ENCODE results near the gene SLC35A4.
"Not testable (repeated sequence)": the region's sequence is repeated elsewhere in the genome, so short reads cannot be mapped to it uniquely, and the experiment has no call there.

Gene SLC35A4

GRCh38 chr5:140591747-140592372 lies 27.2 kb downstream of the SLC35A4 start:
- TF ChIP-seq CTCF (IDR thresholded peaks at IDR 0.05; ENCODE audit: low read depth, low read length, missing control alignments): no peak
- DNase-seq: peak; percentile 60
- in situ Hi-C loops (cut with HindIII; ENCODE audit: low pct_ligation_motif_present, low sequenced_read_pairs): no loop called here

GRCh38 chr5:140593070-140593469 lies 28.4 kb downstream of the SLC35A4 start:
- in situ Hi-C loops (cut with HindIII; ENCODE audit: low pct_ligation_motif_present, low sequenced_read_pairs); DNase-seq; H3K36me3 ChIP-seq (replicated peaks); H3K4me3 ChIP-seq (ENCODE audit: low read depth, low read length); H3K27me3 ChIP-seq (replicated peaks); H3K27ac ChIP-seq: not testable (repeated sequence)

More at GRCh38 chr5:140591747-140592372, 27.2 kb downstream of the SLC35A4 start:
- no peak overlapping the region for H3K4me3 ChIP-seq (ENCODE audit: low read depth, low read length)
- no peaks in the 10 kb centered on the region for H3K27me3 ChIP-seq (replicated peaks)
- no peak overlapping the region for H3K27ac ChIP-seq
- no peaks in the 10 kb centered on the region for H3K36me3 ChIP-seq (replicated peaks)

DNA sequence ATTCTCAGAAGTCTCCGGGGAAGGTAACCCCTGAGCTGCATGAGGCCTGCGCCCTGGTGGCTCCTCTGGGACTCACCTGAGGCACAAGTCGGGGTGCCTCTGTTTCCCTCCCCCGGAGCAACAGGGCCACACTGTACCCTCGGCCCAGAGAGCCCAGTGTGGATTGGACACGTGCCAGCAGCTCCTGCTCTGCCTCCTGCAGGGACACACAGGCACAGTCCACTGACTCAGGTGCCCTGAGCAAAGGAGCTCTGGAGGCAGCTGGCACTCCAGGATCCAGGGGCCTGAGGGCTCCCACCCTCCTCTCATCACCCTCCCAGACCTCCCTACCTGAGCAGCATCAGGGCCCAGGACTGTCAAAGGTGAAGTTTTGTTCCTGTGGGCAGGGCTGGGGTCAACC lies 29.5 kb downstream of the SLC35A4 start:
- Histone ChIP-seq H3K36me3 (replicated peaks) (no peaks in the 10 kb centered on the region), H3K27me3 (replicated peaks) (no peaks in the 10 kb centered on the region), H3K4me3 (ENCODE audit: low read depth, low read length) (no peak overlapping the region), H3K27ac (no peak overlapping the region)
- in situ Hi-C loops (cut with HindIII; ENCODE audit: low pct_ligation_motif_present, low sequenced_read_pairs): no loop called here
- no peak for DNase-seq
- no peak for TF ChIP-seq CTCF (IDR thresholded peaks at IDR 0.05; ENCODE audit: low read depth, low read length, missing control alignments)

- TF ChIP-seq CTCF (IDR thresholded peaks at IDR 0.05; ENCODE audit: low read depth, low read length, missing control alignments): no peak
- Histone ChIP-seq H3K4me3 (ENCODE audit: low read depth, low read length) (no peak overlapping the region), H3K27me3 (replicated peaks) (no peaks in the 10 kb centered on the region), H3K27ac (no peak overlapping the region), H3K36me3 (replicated peaks) (no peaks in the 10 kb centered on the region)
- no peak for DNase-seq
- in situ Hi-C loops (cut with HindIII; ENCODE audit: low pct_ligation_motif_present, low sequenced_read_pairs): no loop called here
Observed at GRCh38 chr5:140595538-140596300, 31.1 kb downstream of the SLC35A4 start.

DNA sequence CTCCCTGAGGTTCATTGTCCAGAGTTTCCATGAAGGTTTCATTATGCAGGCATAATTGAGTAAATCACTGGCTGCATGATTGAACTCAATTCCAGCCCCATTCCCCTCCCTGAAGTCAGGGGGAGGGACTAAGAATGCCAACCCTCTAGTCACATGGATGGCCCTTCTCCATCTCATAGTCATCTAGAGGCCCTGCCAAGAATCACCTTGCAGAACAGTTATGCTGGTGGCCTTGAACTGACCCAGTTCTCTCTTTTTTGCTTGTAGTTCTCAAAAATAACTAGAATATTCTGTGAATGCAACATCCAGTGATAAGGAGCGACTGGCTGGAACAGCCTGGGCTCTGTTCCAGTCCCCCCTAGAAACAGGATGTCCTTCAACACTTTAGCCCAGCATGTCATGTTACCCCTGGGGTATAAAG lies 31.7 kb downstream of the SLC35A4 start:
- H3K4me3 ChIP-seq (ENCODE audit: low read depth, low read length): no peak overlapping the region
- no peaks in the 10 kb centered on the region for H3K27me3 ChIP-seq (replicated peaks)
- H3K27ac ChIP-seq: no peak overlapping the region
- in situ Hi-C loops (cut with HindIII; ENCODE audit: low pct_ligation_motif_present, low sequenced_read_pairs): no loop called here
- no peaks in the 10 kb centered on the region for H3K36me3 ChIP-seq (replicated peaks)
- TF ChIP-seq CTCF (IDR thresholded peaks at IDR 0.05; ENCODE audit: low read depth, low read length, missing control alignments): no peak
- DNase-seq: no peak

GRCh38 chr5:140598836-140599235 lies 34.2 kb downstream of the SLC35A4 start:
- Histone ChIP-seq H3K27ac (no peak overlapping the region), H3K36me3 (replicated peaks) (no peaks in the 10 kb centered on the region), H3K27me3 (replicated peaks) (no peaks in the 10 kb centered on the region), H3K4me3 (ENCODE audit: low read depth, low read length) (no peak overlapping the region)
- in situ Hi-C loops (cut with HindIII; ENCODE audit: low pct_ligation_motif_present, low sequenced_read_pairs): no loop called here
- DNase-seq: no peak
- TF ChIP-seq CTCF (IDR thresholded peaks at IDR 0.05; ENCODE audit: low read depth, low read length, missing control alignments): no peak
